Measurements from ENCODE around the gene POLR1G.

DNA sequence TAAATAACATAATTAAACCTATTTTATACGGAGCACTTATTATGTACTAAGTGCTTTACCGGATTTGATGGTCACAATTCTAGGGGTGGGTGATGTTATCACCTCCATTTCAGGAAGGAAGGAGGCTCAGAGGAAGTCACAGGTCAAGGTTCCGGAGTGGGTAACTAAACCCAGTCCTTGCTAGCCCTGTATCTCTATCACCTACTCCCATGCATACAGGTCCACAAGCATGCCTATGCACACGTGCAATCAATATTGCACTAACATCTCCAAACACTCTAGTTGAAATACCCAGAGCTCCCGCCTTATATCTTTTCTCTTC lies 43.5 kb downstream of the POLR1G start:
- TF ChIP-seq, protein P1, sequence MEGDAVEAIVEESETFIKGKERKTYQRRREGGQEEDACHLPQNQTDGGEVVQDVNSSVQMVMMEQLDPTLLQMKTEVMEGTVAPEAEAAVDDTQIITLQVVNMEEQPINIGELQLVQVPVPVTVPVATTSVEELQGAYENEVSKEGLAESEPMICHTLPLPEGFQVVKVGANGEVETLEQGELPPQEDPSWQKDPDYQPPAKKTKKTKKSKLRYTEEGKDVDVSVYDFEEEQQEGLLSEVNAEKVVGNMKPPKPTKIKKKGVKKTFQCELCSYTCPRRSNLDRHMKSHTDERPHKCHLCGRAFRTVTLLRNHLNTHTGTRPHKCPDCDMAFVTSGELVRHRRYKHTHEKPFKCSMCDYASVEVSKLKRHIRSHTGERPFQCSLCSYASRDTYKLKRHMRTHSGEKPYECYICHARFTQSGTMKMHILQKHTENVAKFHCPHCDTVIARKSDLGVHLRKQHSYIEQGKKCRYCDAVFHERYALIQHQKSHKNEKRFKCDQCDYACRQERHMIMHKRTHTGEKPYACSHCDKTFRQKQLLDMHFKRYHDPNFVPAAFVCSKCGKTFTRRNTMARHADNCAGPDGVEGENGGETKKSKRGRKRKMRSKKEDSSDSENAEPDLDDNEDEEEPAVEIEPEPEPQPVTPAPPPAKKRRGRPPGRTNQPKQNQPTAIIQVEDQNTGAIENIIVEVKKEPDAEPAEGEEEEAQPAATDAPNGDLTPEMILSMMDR (IDR thresholded peaks at IDR 0.05; ENCODE audit: low read depth, low read length, poor library complexity, severe bottlenecking) = no peak
- TF ChIP-seq EZH2phosphoT487 (IDR thresholded peaks at IDR 0.05; ENCODE audit: borderline replicate concordance, low read length) = no peak
